K562 (cell line): Measurements from ENCODE around the gene AMPD3. TPM values are rescaled to one million over a fixed set of nuclear protein-coding genes. Genes with fewer than 3 reads are reported as not detected.

ENCODE experiments used
- ATAC-seq: fragments of 200-7000 bp; cut with Tn5 transposase; 3 replicates; pipeline ENCODE4 v1.9.1; 2020; ENCODE audit warnings: moderate library complexity
- BruUV-seq: library from RNA; stranded (reverse); fragments of 400-500 nt; replicated peaks from 2 replicates; lab custom pipeline; 2021; lab: Mats Ljungman, UMichigan
- CTCF ChIA-PET: fragments of 300-600 bp; formaldehyde crosslinking; extraction: SDS; loops from one replicate; lab custom pipeline; 2021; ENCODE audit warnings: low intra/inter-chr PET ratio; lab: Yijun Ruan, JAX
- POLR2A ChIA-PET: fragments of 300-600, 350-650 bp; sonication (Branson Sonifier 250); formaldehyde crosslinking; extraction: SDS; loops from one replicate; lab custom pipeline; 2021; ENCODE audit warnings: antibody characterized with exemption, inconsistent platforms; lab: Yijun Ruan, JAX
- DNase-seq, 4 experiments: peaks; one replicate each; pipeline versions ENCODE4 v3.0.0 to v3.0.0-alpha.2; 2011 to 2018; ENCODE audit warnings: low spot score in 3 of 4, mixed read lengths in 3 of 4; ENCODE audit errors: extremely low read depth in 1 of 4
- FAIRE-seq: peaks from 2 replicates; lab custom pipeline; 2011; peaks lifted over from hg19 to GRCh38; lab: Jason Lieb, UNC
- H2AFZ ChIP-seq: 2 replicates; pipeline ENCODE4 v1.6.0; 2011; ENCODE audit warnings: low read depth, low read length, control low read depth, inconsistent platforms
- H3K27ac ChIP-seq: fragments of 200-600 bp; 3 replicates; pipeline ENCODE4 v1.8.0; 2011; ENCODE audit warnings: low read depth, mild to moderate bottlenecking, control low read depth, inconsistent platforms, low read length, moderate library complexity, mixed read lengths; ENCODE audit errors: extremely low read depth
- H3K27me3 ChIP-seq, 2 experiments: fragments of 300-600 bp in 1 of 2; 2 replicates in 1 of 2; 3 replicates in 1 of 2; pipeline versions ENCODE4 v1.6.0 to v1.8.0; 2011; ENCODE audit warnings: inconsistent platforms in 2 of 2, low read length in 2 of 2, mild to moderate bottlenecking in 1 of 2, mixed read lengths in 1 of 2, moderate library complexity in 1 of 2; ENCODE audit not compliant: control insufficient read depth in 2 of 2, insufficient read depth in 2 of 2
- H3K36me3 ChIP-seq: fragments of 300-600 bp; 3 replicates; pipeline ENCODE4 v1.8.0; 2011; ENCODE audit warnings: mild to moderate bottlenecking, low read length, inconsistent platforms; ENCODE audit not compliant: control insufficient read depth, insufficient read depth
- H3K4me1 ChIP-seq, 2 experiments: fragments of 200-600 bp in 1 of 2; replicated peaks in 1 of 2; 2 replicates in 1 of 2; 3 replicates in 1 of 2; pipeline versions ENCODE4 v1.5.1 to v1.8.0; 2011; ENCODE audit warnings: inconsistent platforms in 2 of 2, low read length in 2 of 2, mild to moderate bottlenecking in 1 of 2, mixed read lengths in 1 of 2, moderate library complexity in 1 of 2; ENCODE audit not compliant: control insufficient read depth in 2 of 2, insufficient read depth in 2 of 2
- H3K4me2 ChIP-seq: 2 replicates; pipeline ENCODE4 v1.6.1; 2011; ENCODE audit warnings: low read length, control low read depth, inconsistent platforms, mixed read lengths; ENCODE audit not compliant: insufficient read depth
- H3K4me3 ChIP-seq: fragments of 200-600 bp; sonication (generic), shearing (Covaris generic); 2 replicates; pipeline ENCODE4 v1.5.1; 2016; ENCODE audit warnings: control low read depth, inconsistent platforms
- H3K79me2 ChIP-seq: fragments of 200-600 bp; 3 replicates; pipeline ENCODE4 v1.8.0; 2011; ENCODE audit warnings: low read length, inconsistent platforms; ENCODE audit not compliant: control insufficient read depth, insufficient read depth
- H3K9ac ChIP-seq, 2 experiments: 2 replicates each; pipeline versions ENCODE4 v1.6.0 to v1.6.1; 2011; ENCODE audit warnings: low read depth in 2 of 2, low read length in 2 of 2, control low read depth in 1 of 2, inconsistent platforms in 1 of 2, mild to moderate bottlenecking in 1 of 2, mixed read lengths in 1 of 2; ENCODE audit not compliant: insufficient read depth in 1 of 2
- H3K9me1 ChIP-seq: one replicate; pipeline ENCODE4 v1.6.0; 2011; ENCODE audit warnings: inconsistent platforms, mild to moderate bottlenecking, low read length, moderate library complexity; ENCODE audit not compliant: control insufficient read depth, insufficient read depth
- H3K9me3 ChIP-seq: replicated peaks from 2 replicates; pipeline ENCODE4 v1.5.1; 2011; ENCODE audit warnings: low read depth, low read length, inconsistent platforms; ENCODE audit not compliant: control insufficient read depth, insufficient read depth
- H4K20me1 ChIP-seq: replicated peaks from 2 replicates; pipeline ENCODE4 v1.6.1; 2011; ENCODE audit warnings: low read length, inconsistent platforms, mixed read lengths; ENCODE audit not compliant: control insufficient read depth, insufficient read depth
- C11orf30 ChIP-seq: fragments of 450-650 bp; IDR thresholded peaks from 2 replicates; pipeline ENCODE4 v1.6.1; 2016; ENCODE audit warnings: low read depth, mild to moderate bottlenecking
- HMG20A ChIP-seq: fragments of 450-650 bp; formaldehyde crosslinking; conservative IDR thresholded peaks from 2 replicates; pipeline ENCODE4 v1.4.0; 2020; ENCODE audit warnings: mild to moderate bottlenecking, mixed read lengths
- KLF6 ChIP-seq: fragments of 250-450 bp; sonication (Bioruptor Pico); IDR thresholded peaks from 2 replicates; pipeline ENCODE4 v1.4.0; 2020; ENCODE audit warnings: mild to moderate bottlenecking, moderate library complexity, borderline replicate concordance
- MAFF ChIP-seq: IDR thresholded peaks from 2 replicates; pipeline ENCODE4 v1.6.1; 2012; ENCODE audit warnings: low read length, improper control_type of control experiment
- MAFG ChIP-seq: fragments of 450-650 bp; conservative IDR thresholded peaks from 2 replicates; pipeline ENCODE4 v1.6.1; 2016; ENCODE audit warnings: missing genetic modification characterization, missing compliant biosample characterization
- MAFK ChIP-seq: IDR thresholded peaks from 2 replicates; pipeline ENCODE4 v1.6.1; 2011; ENCODE audit warnings: low read length, improper control_type of control experiment
- MCM7 ChIP-seq, 2 experiments: fragments of 450-650 bp; IDR thresholded peaks; 2 replicates each; pipeline ENCODE4 v1.6.1; 2016 to 2018
- NFE2 ChIP-seq: IDR thresholded peaks from 2 replicates; pipeline ENCODE4 v1.6.1; 2014; ENCODE audit warnings: antibody characterized with exemption, low read depth
- SPI1 ChIP-seq: IDR thresholded peaks from 2 replicates; pipeline ENCODE4 v1.6.1; 2011; ENCODE audit warnings: low read depth, low read length, control low read depth, borderline replicate concordance
- TARDBP ChIP-seq: fragments of 450-650 bp; IDR thresholded peaks from 2 replicates; pipeline ENCODE4 v1.6.1; 2016
- ZFP36 ChIP-seq: fragments of 150-350 bp; IDR thresholded peaks from 2 replicates; pipeline ENCODE4 v1.6.1; 2018; ENCODE audit warnings: low read length, low read depth; ENCODE audit not compliant: partially characterized antibody
- ZNF316 ChIP-seq: fragments of 450-650 bp; IDR thresholded peaks from 2 replicates; pipeline ENCODE4 v1.6.1; 2016
- ZNF584 ChIP-seq: fragments of 200-800 bp; sonication (Bioruptor generic); IDR thresholded peaks from 2 replicates; pipeline ENCODE4 v1.6.1; 2016; ENCODE audit warnings: low read depth, mild to moderate bottlenecking, missing genetic modification characterization, missing compliant biosample characterization
- WGBS: fragments of 100-300 bp; shearing (Covaris generic); methylation state at CpG from one replicate; pipeline ENCODE4 v1.1.6; 2016; ENCODE audit warnings: low coverage, mixed read lengths; ENCODE audit not compliant: insufficient coverage; ENCODE audit errors: missing lambda C conversion rate; 5-methylcytosine and 5-hydroxymethylcytosine counted together
- in situ Hi-C: fragments of 300-500 bp; cut with MboI; formaldehyde crosslinking; loops from 4 replicates; pipeline ENCODE4 v1.15.0; 2018; ENCODE audit warnings: inconsistent platforms, mixed read lengths
- intact Hi-C: fragments of 100-400 bp; cut with micrococcal nuclease; formaldehyde crosslinking; loops from 2 replicates; pipeline ENCODE4 v1.14.2; 2022
- polyA plus RNA-seq, 8 experiments: library from polyadenylated mRNA; depleted of rRNA in 4 of 8; stranded (reverse) in 5 of 8; unstranded in 3 of 8; fragments of >200 nt; fragmentation: Nextera tagmentation in 2 of 8; fragmentation: Illumina TruSeq in 1 of 8; extraction: Ambion mirVana in 2 of 8; extraction: Trizol in 1 of 8; gene quantifications; 2 replicates each; pipeline versions ENCODE4 v1.2.1 to v1.2.3, GENCODE V29; 2011 to 2014; ENCODE audit warnings: inconsistent platforms in 1 of 8, missing spikeins in 1 of 8
- total RNA-seq, 7 experiments: library from RNA; depleted of rRNA in 6 of 7; stranded (reverse); fragments of >200 nt in 6 of 7; fragmentation: Illumina TruSeq in 2 of 7; extraction: Trizol in 2 of 7; gene quantifications; 2 replicates each; pipeline versions ENCODE4 v1.2.1 to v1.2.3, GENCODE V29; 2011 to 2021; ENCODE audit warnings: low replicate concordance in 1 of 7
- TF ChIP-seq, protein P1 (sequence below): sonication (generic); formaldehyde crosslinking; IDR thresholded peaks from 2 replicates; pipeline ENCODE4 v1.8.0; 2022; ENCODE audit warnings: mild to moderate bottlenecking, missing genetic modification reagents
- TF ChIP-seq, protein P2 (sequence below), 2 experiments: IDR thresholded peaks; 2 replicates each; pipeline ENCODE4 v1.6.1; 2011; ENCODE audit warnings: borderline replicate concordance in 1 of 2, control low read depth in 1 of 2, low read depth in 1 of 2, low read length in 1 of 2, mild to moderate bottlenecking in 1 of 2, mixed read lengths in 1 of 2, moderate library complexity in 1 of 2; ENCODE audit not compliant: insufficient read depth in 1 of 2, insufficient read length in 1 of 2, poor library complexity in 1 of 2, severe bottlenecking in 1 of 2; ENCODE audit errors: extremely low read depth in 1 of 2
- TF ChIP-seq, protein P3 (sequence below): fragments of 450-650 bp; IDR thresholded peaks from 2 replicates; pipeline ENCODE4 v1.6.1; 2017; ENCODE audit warnings: antibody characterized with exemption, mild to moderate bottlenecking

AMPD3 gene
- total and polyA plus RNA-seq, 9 of the 15 experiments (the other 6 are each of a cell fraction or from before 2014, with no cell fraction given), result 4.4 to 23.6 (median 11.2) TPM

DNA sequence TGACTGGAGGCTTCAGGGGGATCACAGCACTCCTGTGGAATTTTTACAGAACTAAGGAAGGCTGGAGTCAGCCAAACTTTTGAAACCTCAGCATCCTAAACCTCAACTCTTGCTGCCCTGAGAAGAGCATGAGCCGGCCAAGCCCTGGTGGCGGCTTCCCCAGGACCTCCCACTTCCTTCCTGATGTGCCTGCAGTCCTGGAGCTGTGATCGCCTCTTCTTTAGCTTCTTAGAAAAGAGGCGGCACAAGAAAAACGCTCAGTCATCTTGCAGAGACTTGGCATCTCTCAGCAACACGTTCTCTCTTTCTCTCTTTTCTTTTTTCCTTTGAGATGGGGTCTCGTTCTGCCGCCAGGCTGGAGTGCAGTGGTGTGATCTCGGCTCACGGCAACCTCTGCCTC is 40.4 kb upstream of the AMPD3 start:
- H3K9ac ChIP-seq, result peak overlapping the region in 1 of 2 experiments; percentile 70; a peak in 1 of 4 replicates
- ATAC-seq, result peak; percentile 71
- peak in 2 of 4 experiments; percentile 45 to 54 for DNase-seq
- POLR2A ChIA-PET, result interaction anchor here (0.6 to 0.7 kb wide), 2 partner anchors 32 to 109 kb away, joined by 3 read pairs; no protein-coding TSS in a partner anchor
- no peak for TF ChIP-seq TARDBP
- TF ChIP-seq, protein P1, sequence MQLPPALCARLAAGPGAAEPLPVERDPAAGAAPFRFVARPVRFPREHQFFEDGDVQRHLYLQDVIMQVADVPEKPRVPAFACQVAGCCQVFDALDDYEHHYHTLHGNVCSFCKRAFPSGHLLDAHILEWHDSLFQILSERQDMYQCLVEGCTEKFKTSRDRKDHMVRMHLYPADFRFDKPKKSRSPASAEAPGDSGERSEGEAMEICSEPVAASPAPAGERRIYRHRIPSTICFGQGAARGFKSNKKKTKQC (CRISPR knock-in tag), result no peak
- TF ChIP-seq HMG20A (CRISPR knock-in tag), result no peak
- peak; percentile 70; the same call in 1 of the 2 replicates for TF ChIP-seq SPI1
- TF ChIP-seq MAFG (tag), result peak; percentile 58
- TF ChIP-seq, protein P2, sequence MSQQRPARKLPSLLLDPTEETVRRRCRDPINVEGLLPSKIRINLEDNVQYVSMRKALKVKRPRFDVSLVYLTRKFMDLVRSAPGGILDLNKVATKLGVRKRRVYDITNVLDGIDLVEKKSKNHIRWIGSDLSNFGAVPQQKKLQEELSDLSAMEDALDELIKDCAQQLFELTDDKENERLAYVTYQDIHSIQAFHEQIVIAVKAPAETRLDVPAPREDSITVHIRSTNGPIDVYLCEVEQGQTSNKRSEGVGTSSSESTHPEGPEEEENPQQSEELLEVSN (IDR thresholded peaks at IDR 0.05; ENCODE audit: borderline replicate concordance in 1 of 2, extremely low read depth in 1 of 2, insufficient read depth in 1 of 2, insufficient read length in 1 of 2, low read depth in 1 of 2, low read length in 1 of 2, poor library complexity in 1 of 2, severe bottlenecking in 1 of 2), result peak in 1 of 2 experiments; percentile 49
- peak; percentile 53 for TF ChIP-seq ZFP36
- peak; percentile 82 for TF ChIP-seq C11orf30
- TF ChIP-seq NFE2, result peak; percentile 81
- TF ChIP-seq MAFF, result peak; percentile 35; the same call in 1 of the 2 replicates
- peak; percentile 76 for TF ChIP-seq ZNF316
- no peak for TF ChIP-seq MCM7 (IDR thresholded peaks at IDR 0.05)
- no peak for TF ChIP-seq KLF6 (CRISPR knock-in tag)
- TF ChIP-seq ZNF584 (CRISPR knock-in tag), result no peak
- TF ChIP-seq MAFK, result peak; percentile 48; the same call in 1 of the 2 replicates
- TF ChIP-seq, protein P3, sequence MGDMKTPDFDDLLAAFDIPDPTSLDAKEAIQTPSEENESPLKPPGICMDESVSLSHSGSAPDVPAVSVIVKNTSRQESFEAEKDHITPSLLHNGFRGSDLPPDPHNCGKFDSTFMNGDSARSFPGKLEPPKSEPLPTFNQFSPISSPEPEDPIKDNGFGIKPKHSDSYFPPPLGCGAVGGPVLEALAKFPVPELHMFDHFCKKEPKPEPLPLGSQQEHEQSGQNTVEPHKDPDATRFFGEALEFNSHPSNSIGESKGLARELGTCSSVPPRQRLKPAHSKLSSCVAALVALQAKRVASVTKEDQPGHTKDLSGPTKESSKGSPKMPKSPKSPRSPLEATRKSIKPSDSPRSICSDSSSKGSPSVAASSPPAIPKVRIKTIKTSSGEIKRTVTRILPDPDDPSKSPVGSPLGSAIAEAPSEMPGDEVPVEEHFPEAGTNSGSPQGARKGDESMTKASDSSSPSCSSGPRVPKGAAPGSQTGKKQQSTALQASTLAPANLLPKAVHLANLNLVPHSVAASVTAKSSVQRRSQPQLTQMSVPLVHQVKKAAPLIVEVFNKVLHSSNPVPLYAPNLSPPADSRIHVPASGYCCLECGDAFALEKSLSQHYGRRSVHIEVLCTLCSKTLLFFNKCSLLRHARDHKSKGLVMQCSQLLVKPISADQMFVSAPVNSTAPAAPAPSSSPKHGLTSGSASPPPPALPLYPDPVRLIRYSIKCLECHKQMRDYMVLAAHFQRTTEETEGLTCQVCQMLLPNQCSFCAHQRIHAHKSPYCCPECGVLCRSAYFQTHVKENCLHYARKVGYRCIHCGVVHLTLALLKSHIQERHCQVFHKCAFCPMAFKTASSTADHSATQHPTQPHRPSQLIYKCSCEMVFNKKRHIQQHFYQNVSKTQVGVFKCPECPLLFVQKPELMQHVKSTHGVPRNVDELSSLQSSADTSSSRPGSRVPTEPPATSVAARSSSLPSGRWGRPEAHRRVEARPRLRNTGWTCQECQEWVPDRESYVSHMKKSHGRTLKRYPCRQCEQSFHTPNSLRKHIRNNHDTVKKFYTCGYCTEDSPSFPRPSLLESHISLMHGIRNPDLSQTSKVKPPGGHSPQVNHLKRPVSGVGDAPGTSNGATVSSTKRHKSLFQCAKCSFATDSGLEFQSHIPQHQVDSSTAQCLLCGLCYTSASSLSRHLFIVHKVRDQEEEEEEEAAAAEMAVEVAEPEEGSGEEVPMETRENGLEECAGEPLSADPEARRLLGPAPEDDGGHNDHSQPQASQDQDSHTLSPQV, result 0 out of 2 replicates have a peak, but pooled peaks have one; percentile 18
- BruUV-seq, result no TSS peak
- no peak overlapping the region for H3K27ac ChIP-seq
- H2AFZ ChIP-seq, result peak overlapping the region; percentile 24
- intact Hi-C loops (loop anchor here (5.0 to 10.0 kb wide), 2 partner anchors 43 to 210 kb away; partner anchors contain the start of gene AMPD3), in situ Hi-C loops (no loop called here)
- CTCF ChIA-PET, result interaction anchor here (3.0 kb wide), 1 partner anchor 321 kb away, joined by 17 read pairs; no protein-coding TSS in a partner anchor
- H3K36me3 ChIP-seq, result no peaks in the 10 kb centered on the region
- H3K4me3 ChIP-seq, result no peak overlapping the region
- no peaks in the 10 kb centered on the region for H3K79me2 ChIP-seq
- no peaks in the 10 kb centered on the region for H4K20me1 ChIP-seq
- no peak overlapping the region for H3K4me2 ChIP-seq
- no peaks in the 10 kb centered on the region for H3K27me3 ChIP-seq
- no peaks in the 10 kb centered on the region for H3K9me1 ChIP-seq
- WGBS, result 10% methylated on average over 8 of the region's 10 CpGs
- H3K9me3 ChIP-seq, result no peaks in the 10 kb centered on the region
- peaks cover 12 to 19% of the 10 kb centered on the region in 2 experiments; a peak in 2 of 5 replicates for H3K4me1 ChIP-seq
- peak; percentile 80 for FAIRE-seq
